Measurements from ENCODE around the gene SLIT1.

- TF ChIP-seq CTCF (IDR thresholded peaks at IDR 0.05), result no peak
- no peak for TF ChIP-seq POLR2A (IDR thresholded peaks at IDR 0.05)
Observed at GRCh38 chr10:96949039-96949683, 236.6 kb downstream of the SLIT1 start.

Measured in body of pancreas (tissue), 4 donors.